ENCODE results near the gene METTL23.

Gene METTL23

DNA sequence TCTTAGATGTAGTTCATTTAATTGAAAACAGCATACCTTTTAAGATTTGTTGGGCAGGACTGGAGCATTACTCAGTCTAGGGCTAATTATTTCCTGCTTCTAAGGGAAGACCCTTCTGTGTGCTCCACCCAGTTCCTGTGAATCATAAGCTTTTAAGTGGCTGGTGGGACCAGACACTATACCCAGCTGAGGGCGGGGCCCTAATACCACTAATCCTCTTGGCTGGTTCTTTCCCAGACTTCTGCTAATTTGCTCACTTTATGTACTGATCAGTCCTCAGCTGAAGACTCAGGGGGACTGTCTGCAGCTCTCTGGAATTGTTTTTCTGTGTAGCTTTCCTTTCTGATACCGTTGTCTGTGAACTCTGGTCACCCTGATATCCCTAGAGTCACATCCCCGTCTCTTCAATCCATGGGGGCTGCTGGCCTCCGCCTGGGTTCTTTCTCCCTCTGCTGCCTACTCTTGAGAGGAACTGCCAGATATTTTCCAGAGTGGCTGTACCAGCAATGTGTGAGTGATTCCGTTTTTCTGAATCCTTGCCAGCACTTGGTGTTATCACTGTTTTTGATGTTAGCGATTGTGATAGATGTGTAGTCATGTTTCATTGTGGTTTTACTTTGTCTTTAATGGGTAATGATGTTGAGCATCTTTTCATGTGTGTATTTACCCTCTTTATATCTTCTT is 46.3 kb downstream of the METTL23 start:
- DNase-seq (ENCODE audit: low spot score): no peak

DNA sequence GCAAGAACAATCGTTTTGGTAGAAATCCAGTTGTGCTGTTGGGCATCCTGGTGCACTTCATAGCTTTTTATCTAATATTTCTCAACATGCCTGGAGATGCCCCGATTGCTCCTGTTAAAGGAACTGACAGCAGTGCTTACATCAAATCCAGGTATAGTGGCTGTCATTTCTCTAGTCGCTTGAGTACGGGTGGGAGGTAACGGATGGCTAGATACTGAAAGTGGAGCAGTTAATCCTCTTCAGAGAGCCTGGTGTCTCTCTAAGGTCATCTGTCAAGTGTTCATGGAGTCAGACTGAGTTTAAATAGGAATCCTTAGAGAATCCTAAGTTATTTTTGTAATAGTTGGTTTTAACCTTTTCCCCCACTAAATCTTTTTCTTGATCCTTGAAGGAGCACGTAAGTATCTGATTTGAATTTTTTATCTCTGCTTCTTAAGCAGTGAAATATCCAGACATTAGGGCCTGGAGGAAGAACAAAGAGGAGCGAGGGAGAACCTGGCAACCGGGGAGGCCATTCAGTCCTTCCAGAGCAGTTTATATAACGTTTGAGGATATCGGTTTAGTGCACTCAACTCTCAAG is 48.5 kb downstream of the METTL23 start:
- DNase-seq (ENCODE audit: low spot score): no peak

DNA sequence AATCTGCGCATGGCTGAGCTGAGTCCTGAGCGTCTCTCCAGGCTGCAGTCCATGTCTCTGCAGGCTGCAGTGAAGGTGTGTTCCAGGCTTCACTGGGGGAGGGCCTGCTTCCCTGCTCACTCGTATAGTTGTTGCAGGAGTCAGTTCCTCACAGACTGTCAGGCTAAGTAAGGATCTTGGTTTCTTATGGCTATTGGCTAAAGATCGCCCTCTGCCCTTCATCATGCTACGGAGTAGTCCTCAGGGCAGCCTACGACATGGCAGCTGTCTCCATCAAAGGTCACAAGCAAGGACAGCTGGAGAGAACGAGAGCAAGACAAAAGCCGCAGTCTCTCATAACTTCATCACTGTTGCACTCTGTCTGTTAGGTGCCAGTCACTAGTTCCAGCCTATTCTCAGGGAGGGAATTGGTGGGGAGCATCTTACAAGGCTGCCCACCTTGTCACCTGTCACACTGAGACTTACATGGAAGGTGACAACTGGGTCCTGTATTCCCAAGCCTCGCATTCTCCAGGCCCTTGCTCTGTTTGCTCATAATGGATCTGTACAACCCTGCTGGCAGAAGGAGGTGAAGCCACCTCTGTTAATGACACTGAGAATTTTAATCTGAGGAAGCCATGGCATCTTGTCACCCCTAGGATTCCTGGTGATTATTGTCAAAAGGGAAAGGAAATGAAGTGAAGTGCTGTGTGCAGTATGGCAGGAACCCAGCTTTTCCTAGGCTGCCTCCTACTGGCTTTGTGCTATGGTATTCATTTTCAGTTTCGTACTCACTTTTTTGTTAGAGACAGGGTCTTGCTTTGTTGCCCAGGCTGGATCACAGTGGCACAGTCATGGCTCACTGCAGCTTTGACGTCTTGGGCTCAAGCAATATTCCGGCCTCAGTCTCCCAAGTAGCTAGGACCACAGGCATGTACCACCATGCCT is 54.7 kb downstream of the METTL23 start:
- peak; percentile 8 for DNase-seq (ENCODE audit: low spot score)

DNA sequence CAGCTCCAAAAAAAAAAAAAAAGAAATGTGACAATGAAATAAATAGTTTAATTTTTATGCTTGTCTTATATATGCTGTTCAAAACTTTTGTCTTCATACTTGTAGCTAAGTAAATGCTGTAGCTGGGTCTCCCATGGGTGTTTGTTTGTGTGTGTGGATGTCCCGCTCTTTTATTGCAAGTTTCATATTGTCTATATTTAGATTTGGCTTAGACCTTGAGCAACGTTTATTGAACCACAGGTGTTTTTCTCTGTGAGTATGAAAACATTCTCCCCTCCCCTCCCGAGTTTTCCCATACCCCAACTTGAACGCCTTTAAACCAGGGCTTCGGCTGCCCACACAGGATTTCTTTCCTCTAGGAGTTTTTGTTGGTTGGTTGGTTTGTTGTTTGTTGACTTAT is 56.5 kb downstream of the METTL23 start:
- no peak for DNase-seq (ENCODE audit: low spot score)

Data from cerebellar cortex (tissue), 1 donor.